Naive thymus-derived CD4-positive, alpha-beta T cell (primary cell): ENCODE data around the gene OVCH1. TPM values are rescaled to one million over a fixed set of nuclear protein-coding genes. Genes with fewer than 3 reads are reported as not detected.

Source experiments
- ATAC-seq: fragments of 150-1000 bp; cut with Tn5 transposase; 2 replicates; pipeline ENCODE4 v1.10.0; 2021; ENCODE audit warnings: mild to moderate bottlenecking, moderate library complexity
- CTCF ChIA-PET: fragments of 350-600 bp; sonication (Branson Sonifier 250); formaldehyde crosslinking; loops from one replicate; lab custom pipeline; 2021; ENCODE audit warnings: antibody characterized with exemption; lab: Charles Lee
- POLR2A ChIA-PET: fragments of 350-600 bp; sonication (Branson Sonifier 250); formaldehyde crosslinking; loops from one replicate; lab custom pipeline; 2021; ENCODE audit warnings: antibody characterized with exemption, inconsistent platforms; lab: Charles Lee
- DNase-seq, 9 donors: peaks; one replicate each; pipeline versions ENCODE4 v3.0.0 to v3.0.0-alpha.2; 2020 to 2022; ENCODE audit warnings: mixed read lengths in 1 of 9
- H3K27ac ChIP-seq: one replicate; pipeline ENCODE4 v1.7.0; 2013; ENCODE audit warnings: mild to moderate bottlenecking, low read depth, low read length, moderate library complexity
- H3K27me3 ChIP-seq, 2 donors: one replicate each; pipeline ENCODE4 v1.7.0; 2013; ENCODE audit warnings: low read length in 2 of 2, mild to moderate bottlenecking in 2 of 2, moderate library complexity in 2 of 2; ENCODE audit not compliant: control insufficient read depth in 2 of 2, insufficient read depth in 2 of 2
- H3K36me3 ChIP-seq, 3 experiments: 1 replicate in 2 of 3; 2 replicates in 1 of 3; pipeline ENCODE4 v1.7.0; 2013; ENCODE audit warnings: low read length in 3 of 3, mild to moderate bottlenecking in 3 of 3, moderate library complexity in 1 of 3; ENCODE audit not compliant: insufficient read depth in 3 of 3, control insufficient read depth in 2 of 3
- H3K4me1 ChIP-seq, 2 donors: one replicate each; pipeline ENCODE4 v1.7.0; 2013; ENCODE audit warnings: low read length in 2 of 2, mild to moderate bottlenecking in 2 of 2, moderate library complexity in 1 of 2; ENCODE audit not compliant: control insufficient read depth in 2 of 2, insufficient read depth in 2 of 2
- H3K4me3 ChIP-seq: 2 replicates; pipeline ENCODE4 v1.7.0; 2013; ENCODE audit warnings: mild to moderate bottlenecking, low read length
- H3K9me3 ChIP-seq, 3 experiments: 1 replicate in 2 of 3; 2 replicates in 1 of 3; pipeline ENCODE4 v1.7.0; 2013; ENCODE audit warnings: low read length in 3 of 3; ENCODE audit not compliant: control insufficient read depth in 2 of 3
- H3K27ac Mint-ChIP-seq, 9 donors: one replicate each; pipeline ENCODE4 v1.8.0; 2020 to 2022; ENCODE audit warnings: mixed read lengths in 9 of 9, mild to moderate bottlenecking in 8 of 9, moderate library complexity in 5 of 9, inconsistent platforms in 2 of 9
- H3K27me3 Mint-ChIP-seq, 5 donors: one replicate each; pipeline ENCODE4 v1.8.0; 2021 to 2022; ENCODE audit warnings: mixed read lengths in 5 of 5, mild to moderate bottlenecking in 1 of 5
- H3K36me3 Mint-ChIP-seq, 5 donors: one replicate each; pipeline ENCODE4 v1.8.0; 2020 to 2022; ENCODE audit warnings: mixed read lengths in 5 of 5, mild to moderate bottlenecking in 3 of 5, inconsistent platforms in 1 of 5
- H3K4me1 Mint-ChIP-seq, 7 donors: one replicate each; pipeline ENCODE4 v1.8.0; 2020 to 2022; ENCODE audit warnings: mixed read lengths in 7 of 7, mild to moderate bottlenecking in 3 of 7, inconsistent platforms in 1 of 7
- H3K4me3 Mint-ChIP-seq, 10 donors: one replicate each; pipeline ENCODE4 v1.8.0; 2020 to 2022; ENCODE audit warnings: mild to moderate bottlenecking in 10 of 10, mixed read lengths in 10 of 10, moderate library complexity in 6 of 10, inconsistent platforms in 2 of 10
- H3K9me3 Mint-ChIP-seq, 11 donors: one replicate each; pipeline ENCODE4 v1.8.0; 2020 to 2022; ENCODE audit warnings: mixed read lengths in 11 of 11, mild to moderate bottlenecking in 4 of 11, inconsistent platforms in 1 of 11, moderate library complexity in 1 of 11
- intact Hi-C, 2 donors: fragments of 100-400 bp; cut with micrococcal nuclease; formaldehyde crosslinking; loops; one replicate each; pipeline ENCODE4 v1.15.1; 2023
- polyA plus RNA-seq, 2 donors: library from polyadenylated mRNA; unstranded; fragments of 300-500 nt; fragmentation: Illumina TruSeq; gene quantifications; one replicate each; pipeline ENCODE4 v1.2.3, GENCODE V29; 2021
- total RNA-seq, 6 experiments: library from RNA in 5 of 6; stranded (reverse) in 5 of 6; gene quantifications; 1 replicate in 5 of 6; 2 replicates in 1 of 6; pipeline ENCODE4 v1.2.3 and lab custom pipeline; 2021 to 2026

Gene OVCH1
- total and polyA plus RNA-seq, 7 experiments from 2014 or later = not detected

- Mint-ChIP-seq H3K4me3 (no peak overlapping the region), H3K36me3 (no peaks in the 10 kb centered on the region), H3K27me3 (peaks cover 4 to 39% (median 23%) of the 10 kb centered on the region in 5 donors), H3K27ac (no peak overlapping the region), H3K4me1 (no peaks in the 10 kb centered on the region), H3K9me3 (no peaks in the 10 kb centered on the region)
- CTCF ChIA-PET = no interaction called here
- Histone ChIP-seq H3K9me3 (no peaks in the 10 kb centered on the region), H3K4me3 (no peak overlapping the region), H3K36me3 (no peaks in the 10 kb centered on the region), H3K27ac (no peak overlapping the region), H3K27me3 (no peaks in the 10 kb centered on the region), H3K4me1 (no peaks in the 10 kb centered on the region)
- no peak for DNase-seq
- intact Hi-C loops = no loop called here
- POLR2A ChIA-PET = no interaction called here
- no peak for ATAC-seq
These were observed 39.8 kb upstream of the OVCH1 start for GRCh38 chr12:29537298-29537697.

- intact Hi-C loops = no loop called here
- Mint-ChIP-seq H3K4me1 (peaks cover 0 to 4% (median 0%) of the 10 kb centered on the region in 7 donors), H3K27ac (no peak overlapping the region), H3K27me3 (peaks cover 9 to 39% (median 26%) of the 10 kb centered on the region in 5 donors), H3K36me3 (no peaks in the 10 kb centered on the region), H3K9me3 (no peaks in the 10 kb centered on the region), H3K4me3 (no peak overlapping the region)
- ATAC-seq (no peak), DNase-seq (no peak)
- Histone ChIP-seq H3K27ac (no peak overlapping the region), H3K36me3 (no peaks in the 10 kb centered on the region), H3K9me3 (no peaks in the 10 kb centered on the region), H3K4me1 (no peaks in the 10 kb centered on the region), H3K4me3 (no peak overlapping the region), H3K27me3 (no peaks in the 10 kb centered on the region)
- POLR2A ChIA-PET = no interaction called here
- CTCF ChIA-PET = no interaction called here
These were observed 37.4 kb upstream of the OVCH1 start for GRCh38 chr12:29534935-29535334.

GRCh38 chr12:29533815-29534489 is 36.5 kb upstream of the OVCH1 start:
- Histone ChIP-seq H3K27me3 (no peaks in the 10 kb centered on the region), H3K36me3 (no peaks in the 10 kb centered on the region), H3K4me3 (no peak overlapping the region), H3K9me3 (no peaks in the 10 kb centered on the region), H3K27ac (no peak overlapping the region), H3K4me1 (no peaks in the 10 kb centered on the region)
- H3K4me3 Mint-ChIP-seq = no peak overlapping the region
- DNase-seq (no peak), ATAC-seq (no peak)
- H3K27ac Mint-ChIP-seq = no peak overlapping the region
- peaks cover 12 to 30% (median 26%) of the 10 kb centered on the region in 5 donors for H3K27me3 Mint-ChIP-seq
- H3K36me3 Mint-ChIP-seq = no peaks in the 10 kb centered on the region
- H3K4me1 Mint-ChIP-seq = peaks cover 0 to 4% (median 0%) of the 10 kb centered on the region in 7 donors
- intact Hi-C loops = no loop called here
- ChIA-PET POLR2A (no interaction called here), CTCF (no interaction called here)
- H3K9me3 Mint-ChIP-seq = no peaks in the 10 kb centered on the region

DNA sequence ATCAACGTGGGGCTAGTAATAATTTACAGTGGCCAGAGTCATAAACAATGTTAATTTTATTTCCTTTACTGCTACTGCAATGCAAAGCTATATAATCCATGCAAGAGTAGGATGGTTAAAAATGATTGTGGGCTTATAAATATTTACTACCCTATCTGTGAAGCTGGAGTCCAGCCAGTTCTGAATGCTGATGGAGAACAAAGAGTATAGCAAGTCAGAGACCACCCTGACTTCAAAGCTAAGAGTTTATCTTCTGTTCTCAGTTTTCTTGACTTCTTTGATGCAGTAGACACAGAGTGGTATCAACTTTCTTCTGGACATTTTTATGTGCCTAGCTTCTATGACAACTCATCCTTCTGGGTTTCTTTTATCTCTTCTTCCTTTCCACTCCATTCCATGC is 34.0 kb upstream of the OVCH1 start:
- H3K36me3 Mint-ChIP-seq = no peaks in the 10 kb centered on the region
- CTCF ChIA-PET = no interaction called here
- intact Hi-C loops = no loop called here
- H3K4me3 ChIP-seq = no peak overlapping the region
- DNase-seq (no peak), ATAC-seq (no peak)
- H3K9me3 ChIP-seq = no peaks in the 10 kb centered on the region
- no peak overlapping the region for H3K4me3 Mint-ChIP-seq
- no peaks in the 10 kb centered on the region for H3K9me3 Mint-ChIP-seq
- no peaks in the 10 kb centered on the region for H3K4me1 ChIP-seq
- no peak overlapping the region for H3K27ac Mint-ChIP-seq
- POLR2A ChIA-PET = interaction anchor here (1.0 kb wide), 1 partner anchor 13 kb away, joined by 3 read pairs; no protein-coding TSS in a partner anchor
- H3K27me3 ChIP-seq = no peaks in the 10 kb centered on the region
- H3K36me3 ChIP-seq = no peaks in the 10 kb centered on the region
- H3K27me3 Mint-ChIP-seq = peaks cover 15 to 34% (median 26%) of the 10 kb centered on the region in 5 donors
- H3K27ac ChIP-seq = no peak overlapping the region
- H3K4me1 Mint-ChIP-seq = peaks cover 0 to 4% (median 0%) of the 10 kb centered on the region in 7 donors

- H3K4me3 ChIP-seq = no peak overlapping the region
- Mint-ChIP-seq H3K4me1 (peaks cover 0 to 4% (median 0%) of the 10 kb centered on the region in 7 donors), H3K27ac (no peak overlapping the region), H3K4me3 (no peak overlapping the region), H3K36me3 (no peaks in the 10 kb centered on the region), H3K27me3 (peaks cover 15 to 34% (median 26%) of the 10 kb centered on the region in 5 donors), H3K9me3 (no peaks in the 10 kb centered on the region)
- POLR2A ChIA-PET = interaction anchor here (1.0 kb wide), 1 partner anchor 12 kb away, joined by 3 read pairs; no protein-coding TSS in a partner anchor
- no peaks in the 10 kb centered on the region for H3K4me1 ChIP-seq
- DNase-seq (no peak), ATAC-seq (no peak)
- CTCF ChIA-PET = no interaction called here
- H3K9me3 ChIP-seq = no peaks in the 10 kb centered on the region
- H3K27me3 ChIP-seq = no peaks in the 10 kb centered on the region
- H3K36me3 ChIP-seq = no peaks in the 10 kb centered on the region
- intact Hi-C loops = no loop called here
- H3K27ac ChIP-seq = no peak overlapping the region
These were observed 33.0 kb upstream of the OVCH1 start for GRCh38 chr12:29530436-29530835.

GRCh38 chr12:29528161-29528560 is 30.7 kb upstream of the OVCH1 start:
- no peak overlapping the region for H3K4me3 ChIP-seq
- CTCF ChIA-PET = no interaction called here
- no peaks in the 10 kb centered on the region for H3K9me3 ChIP-seq
- H3K36me3 ChIP-seq = no peaks in the 10 kb centered on the region
- POLR2A ChIA-PET = no interaction called here
- no peaks in the 10 kb centered on the region for H3K4me1 ChIP-seq
- H3K27ac ChIP-seq = no peak overlapping the region
- no peak overlapping the region for H3K27ac Mint-ChIP-seq
- H3K27me3 ChIP-seq = no peaks in the 10 kb centered on the region
- H3K4me1 Mint-ChIP-seq = peaks cover 0 to 4% (median 0%) of the 10 kb centered on the region in 7 donors
- DNase-seq (no peak), ATAC-seq (no peak)
- H3K36me3 Mint-ChIP-seq = no peaks in the 10 kb centered on the region
- no peak overlapping the region for H3K4me3 Mint-ChIP-seq
- H3K9me3 Mint-ChIP-seq = no peaks in the 10 kb centered on the region
- intact Hi-C loops = no loop called here
- H3K27me3 Mint-ChIP-seq = peaks cover 14 to 30% (median 22%) of the 10 kb centered on the region in 5 donors

- ATAC-seq = no peak
- Mint-ChIP-seq H3K36me3 (no peaks in the 10 kb centered on the region), H3K4me3 (no peak overlapping the region), H3K4me1 (no peaks in the 10 kb centered on the region), H3K27ac (no peak overlapping the region), H3K27me3 (peaks cover 0 to 3% (median 0%) of the 10 kb centered on the region in 5 donors), H3K9me3 (no peaks in the 10 kb centered on the region)
- Histone ChIP-seq H3K9me3 (no peaks in the 10 kb centered on the region), H3K27ac (no peak overlapping the region), H3K4me3 (no peak overlapping the region), H3K36me3 (no peaks in the 10 kb centered on the region), H3K4me1 (no peaks in the 10 kb centered on the region), H3K27me3 (no peaks in the 10 kb centered on the region)
- ChIA-PET CTCF (interaction anchor here (0.6 kb wide), 2 partner anchors 215 to 1929 kb away, joined by 3 to 6 read pairs; no protein-coding TSS in a partner anchor), POLR2A (no interaction called here)
- intact Hi-C loops = no loop called here
- DNase-seq = no peak
These were observed 24.5 kb upstream of the OVCH1 start for GRCh38 chr12:29521951-29522350.
